GM12892 (cell line): ENCODE measurements around the gene DUOX2. TPM values are rescaled to one million over a fixed set of nuclear protein-coding genes. Genes with fewer than 3 reads are reported as not detected.

Source experiments
- DNase-seq: peaks from one replicate; pipeline ENCODE4 v3.0.0; 2011; ENCODE audit not compliant: insufficient read length
- FAIRE-seq: peaks from 2 replicates; lab custom pipeline; 2011; peaks lifted over from hg19 to GRCh38; lab: Jason Lieb, UNC
- POLR2A ChIP-seq: IDR thresholded peaks from 2 replicates; pipeline ENCODE4 v1.6.1; 2011; ENCODE audit warnings: low read depth, low read length, control low read depth
- POLR2AphosphoS5 ChIP-seq: IDR thresholded peaks from 2 replicates; pipeline ENCODE4 v1.6.1; 2011; ENCODE audit warnings: low read depth, low read length, control low read depth
- TAF1 ChIP-seq: IDR thresholded peaks from 2 replicates; pipeline ENCODE4 v1.6.1; 2011; ENCODE audit warnings: low read depth, mild to moderate bottlenecking, control low read depth, low read length, borderline replicate concordance
- polyA plus RNA-seq: library from polyadenylated mRNA; unstranded; fragments of >200 nt; gene quantifications from one replicate; pipeline ENCODE4 v1.2.1, GENCODE V29; 2012; ENCODE audit warnings: missing spikeins, inconsistent platforms; ENCODE audit not compliant: missing spikeins

Gene DUOX2
- polyA plus RNA-seq: 0.04 TPM

DNA sequence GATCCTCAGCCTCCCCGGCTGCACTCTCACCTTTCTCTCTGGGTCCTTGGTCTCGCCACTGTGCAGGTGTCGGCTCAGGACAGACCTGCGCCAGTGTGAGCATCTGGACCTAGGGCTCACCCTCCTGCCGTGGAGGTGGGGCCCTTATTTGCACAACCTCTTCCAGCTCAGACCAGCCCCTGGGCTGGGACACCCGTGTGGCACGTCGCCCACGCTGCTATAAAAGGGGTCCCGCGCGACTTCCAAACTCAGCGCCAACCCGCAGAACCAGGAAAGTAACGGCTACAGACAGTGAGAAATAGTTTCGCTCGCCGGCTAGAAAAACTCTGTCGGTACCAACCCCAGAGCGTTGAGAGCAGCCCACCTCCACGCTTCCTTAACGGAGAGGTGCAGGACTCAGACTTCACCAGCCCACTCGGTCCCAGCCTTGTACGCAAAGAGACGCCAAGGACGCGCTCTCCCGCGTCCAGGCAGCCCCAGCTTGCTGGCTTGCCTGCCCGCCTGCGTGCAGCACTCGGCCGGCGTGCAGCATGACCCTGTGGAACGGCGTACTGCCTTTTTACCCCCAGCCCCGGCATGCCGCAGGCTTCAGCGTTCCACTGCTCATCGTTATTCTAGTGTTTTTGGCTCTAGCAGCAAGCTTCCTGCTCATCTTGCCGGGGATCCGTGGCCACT is at the start of gene DUOX2, which contains the start of gene DUOXA2:
DUOX2 (minus strand) TSS at position 97 of the 675 bp plus-strand sequence. CDS start 761 bp downstream, outside the sequence.
DUOXA2 (plus strand) TSS at position 251 of the 675 bp plus-strand sequence; CDS start at position 531, 280 bp downstream.
- TF ChIP-seq POLR2AphosphoS5 (no peak), POLR2A (no peak), TAF1 (no peak)
- FAIRE-seq: no peak
- no peak for DNase-seq

DNA sequence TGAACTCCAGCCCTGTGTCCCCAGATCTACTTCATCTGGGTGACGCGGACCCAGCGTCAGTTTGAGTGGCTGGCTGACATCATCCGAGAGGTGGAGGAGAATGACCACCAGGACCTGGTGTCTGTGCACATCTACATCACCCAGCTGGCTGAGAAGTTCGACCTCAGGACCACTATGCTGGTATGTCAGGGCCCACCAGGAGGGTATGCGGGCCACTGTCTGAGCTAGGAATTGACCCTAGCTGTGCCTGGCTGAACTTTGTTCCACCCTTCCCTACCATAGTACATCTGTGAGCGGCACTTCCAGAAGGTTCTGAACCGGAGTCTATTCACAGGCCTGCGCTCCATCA is 49.5 kb upstream of the DUOX2 start:
- TF ChIP-seq TAF1 (no peak), POLR2AphosphoS5 (no peak), POLR2A (no peak)
- no peak for FAIRE-seq

DNA sequence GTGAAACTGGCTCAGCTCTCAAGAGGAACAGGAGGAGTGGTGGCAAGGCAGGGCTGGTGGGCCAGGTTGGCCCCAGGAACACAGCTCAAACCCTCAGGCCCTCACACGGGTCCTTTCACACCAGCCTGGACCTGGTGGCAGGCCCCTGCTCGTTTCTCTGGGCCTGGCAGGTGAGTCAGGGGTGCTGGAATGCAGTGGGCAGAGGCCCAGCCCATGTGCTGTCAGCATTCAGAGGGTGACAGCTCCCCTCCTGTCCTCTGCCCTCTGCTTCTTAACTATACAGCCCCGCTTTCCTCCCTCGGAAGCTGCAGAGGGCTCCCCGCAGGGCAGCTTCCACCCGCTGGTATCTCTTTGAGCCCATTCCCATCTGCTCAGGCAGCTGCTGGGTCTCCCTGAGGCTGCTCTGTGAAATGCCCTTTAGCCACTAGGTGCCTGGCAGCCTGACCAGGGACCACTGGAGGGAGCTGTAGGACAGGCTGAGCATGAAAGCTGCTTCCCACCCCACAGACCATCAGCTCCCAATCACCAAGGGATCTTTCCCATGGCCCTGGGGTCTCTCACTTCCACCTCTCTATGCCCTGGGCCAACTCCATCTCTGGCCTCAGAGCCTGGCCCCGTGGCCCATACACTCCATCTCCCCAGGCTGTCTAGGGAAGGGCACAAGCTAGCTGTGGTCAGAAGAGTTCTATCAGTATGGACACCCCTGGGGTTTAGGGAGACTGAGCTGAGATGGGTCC is 49.0 kb upstream of the DUOX2 start:
- DNase-seq (peak; percentile 88), FAIRE-seq (peak; percentile 91)
- TF ChIP-seq POLR2AphosphoS5 (no peak), TAF1 (no peak), POLR2A (no peak)

More for the DNA sequence above, 49.5 kb upstream of the DUOX2 start:
- DNase-seq: no peak

DNA sequence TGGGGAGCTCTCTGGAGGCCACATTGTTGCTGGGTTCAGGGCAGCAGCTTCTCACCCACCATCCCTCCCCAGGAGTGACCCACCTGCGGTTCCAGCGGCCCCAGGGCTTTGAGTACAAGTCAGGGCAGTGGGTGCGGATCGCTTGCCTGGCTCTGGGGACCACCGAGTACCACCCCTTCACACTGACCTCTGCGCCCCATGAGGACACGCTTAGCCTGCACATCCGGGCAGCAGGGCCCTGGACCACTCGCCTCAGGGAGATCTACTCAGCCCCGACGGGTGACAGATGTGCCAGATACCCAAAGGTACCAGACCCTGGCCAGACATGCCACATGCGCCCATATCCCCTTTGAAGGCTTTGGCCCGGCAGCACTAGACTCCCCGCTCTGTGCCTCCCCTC is 47.7 kb upstream of the DUOX2 start:
- no peak for DNase-seq
- TF ChIP-seq TAF1: no peak
- no peak for TF ChIP-seq POLR2A
- no peak for TF ChIP-seq POLR2AphosphoS5
- no peak for FAIRE-seq

DNA sequence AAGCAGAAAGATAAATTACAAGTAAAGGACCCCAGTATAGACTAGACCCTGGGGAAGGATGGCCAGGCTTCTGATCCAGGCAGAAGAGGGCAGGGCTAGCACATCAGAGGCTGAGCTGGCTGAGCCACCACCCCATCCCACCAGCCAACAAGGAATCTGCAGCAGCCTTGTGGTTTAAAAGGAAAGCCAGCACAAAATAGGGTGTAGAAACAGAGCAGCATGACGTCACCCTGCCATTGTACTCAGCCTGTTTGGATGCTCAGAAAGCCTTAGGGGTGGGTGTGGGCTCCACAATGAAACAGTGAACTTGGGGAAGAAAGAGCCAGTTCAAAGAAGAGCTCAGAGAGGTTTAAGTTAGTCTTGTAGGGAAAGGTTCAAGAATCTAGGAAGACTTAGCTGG is 44.0 kb upstream of the DUOX2 start:
- no peak for DNase-seq
- no peak for FAIRE-seq
- no peak for TF ChIP-seq POLR2AphosphoS5
- TF ChIP-seq POLR2A: no peak
- no peak for TF ChIP-seq TAF1

DNA sequence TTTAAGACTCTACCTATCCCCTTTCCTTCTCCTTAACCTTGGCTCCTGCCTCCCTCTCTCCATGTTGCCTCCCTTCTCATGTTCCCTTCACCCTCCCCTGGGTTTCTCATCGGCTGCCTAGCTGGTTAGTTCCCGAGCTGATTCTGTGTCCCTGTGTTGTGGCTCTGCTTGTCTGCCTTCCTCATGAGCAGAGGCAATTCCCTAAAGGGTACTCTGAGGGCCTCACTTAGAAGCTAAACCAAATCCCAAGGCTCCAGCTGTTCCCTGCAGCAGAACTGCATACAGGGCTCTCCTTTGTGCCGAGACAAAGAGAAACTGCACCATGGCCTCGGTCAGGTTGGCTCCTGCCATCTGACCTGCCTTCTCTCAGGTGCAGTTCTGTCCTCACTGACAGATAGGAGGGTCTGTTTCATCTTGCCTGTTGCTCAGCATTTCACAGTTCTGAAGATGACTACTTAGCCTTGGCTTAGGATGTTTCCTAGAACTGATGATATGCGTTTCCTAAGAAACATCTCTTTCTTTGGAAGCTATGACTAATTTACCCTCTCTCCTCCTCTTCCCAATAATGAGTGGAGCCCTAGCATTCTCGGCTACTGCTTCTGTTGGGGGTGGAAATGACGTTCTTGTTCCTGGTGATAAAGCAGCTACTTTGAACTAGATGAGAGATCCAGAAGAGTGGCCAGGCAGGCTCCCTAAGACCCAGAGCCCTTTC is 42.9 kb upstream of the DUOX2 start:
- FAIRE-seq (no peak), DNase-seq (no peak)
- no peak for TF ChIP-seq POLR2A
- no peak for TF ChIP-seq TAF1
- TF ChIP-seq POLR2AphosphoS5: no peak

DNA sequence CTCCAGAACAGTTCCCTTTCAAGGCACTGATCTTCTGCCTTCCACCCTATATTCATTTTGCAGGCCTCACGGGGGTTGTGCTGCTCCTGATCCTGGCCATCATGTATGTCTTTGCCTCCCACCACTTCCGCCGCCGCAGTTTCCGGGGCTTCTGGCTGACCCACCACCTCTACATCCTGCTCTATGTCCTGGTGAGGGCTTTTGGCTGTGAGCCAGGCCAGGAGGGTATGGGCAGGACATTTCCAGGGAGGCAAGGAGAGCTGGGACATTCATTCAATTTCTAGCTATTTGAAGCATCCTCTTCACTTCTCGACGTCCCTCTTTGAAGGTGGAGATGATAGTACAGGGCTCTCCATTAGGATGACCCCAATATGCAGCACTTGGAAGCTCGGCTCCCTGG is 41.8 kb upstream of the DUOX2 start:
- no peak for FAIRE-seq
- DNase-seq: no peak

DNA sequence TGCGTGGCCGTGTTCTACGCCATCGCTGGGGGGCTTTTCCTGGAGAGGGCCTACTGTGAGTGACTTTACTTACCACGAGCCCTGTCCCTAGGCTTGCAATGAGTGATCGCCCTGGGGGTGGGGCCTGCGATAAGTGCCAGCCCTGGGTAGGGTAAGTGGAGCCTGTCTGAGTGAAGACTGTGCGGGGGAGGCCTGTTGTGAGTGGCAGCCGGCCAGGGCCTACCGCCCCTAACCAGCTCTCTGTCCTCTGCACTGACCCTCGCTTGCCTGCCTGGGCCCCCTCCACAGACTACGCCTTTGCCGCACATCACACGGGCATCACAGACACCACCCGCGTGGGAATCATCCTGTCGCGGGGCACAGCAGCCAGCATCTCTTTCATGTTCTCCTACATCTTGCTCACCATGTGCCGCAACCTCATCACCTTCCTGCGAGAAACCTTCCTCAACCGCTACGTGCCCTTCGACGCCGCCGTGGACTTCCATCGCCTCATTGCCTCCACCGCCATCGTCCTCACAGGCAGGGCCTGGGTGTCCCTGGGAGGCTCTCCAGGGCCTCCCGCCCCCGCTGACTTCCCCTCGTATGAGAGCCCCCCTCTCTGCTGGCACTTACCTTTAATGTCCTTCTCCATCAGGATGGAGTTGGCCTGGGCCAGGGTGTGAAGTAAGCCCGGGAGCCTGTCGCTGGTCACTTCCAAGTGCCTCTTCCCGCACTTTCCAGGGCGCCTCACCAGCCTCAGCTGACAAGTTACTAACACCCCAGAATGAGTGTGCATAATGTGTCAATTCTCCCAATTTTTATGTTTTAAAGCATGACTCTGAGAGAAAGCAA is 38.2 kb upstream of the DUOX2 start:
- no peak for DNase-seq
- TF ChIP-seq POLR2AphosphoS5 (no peak), TAF1 (no peak), POLR2A (no peak)
- no peak for FAIRE-seq

More for the DNA sequence above, 41.8 kb upstream of the DUOX2 start:
- TF ChIP-seq TAF1 (no peak), POLR2AphosphoS5 (no peak), POLR2A (no peak)

DNA sequence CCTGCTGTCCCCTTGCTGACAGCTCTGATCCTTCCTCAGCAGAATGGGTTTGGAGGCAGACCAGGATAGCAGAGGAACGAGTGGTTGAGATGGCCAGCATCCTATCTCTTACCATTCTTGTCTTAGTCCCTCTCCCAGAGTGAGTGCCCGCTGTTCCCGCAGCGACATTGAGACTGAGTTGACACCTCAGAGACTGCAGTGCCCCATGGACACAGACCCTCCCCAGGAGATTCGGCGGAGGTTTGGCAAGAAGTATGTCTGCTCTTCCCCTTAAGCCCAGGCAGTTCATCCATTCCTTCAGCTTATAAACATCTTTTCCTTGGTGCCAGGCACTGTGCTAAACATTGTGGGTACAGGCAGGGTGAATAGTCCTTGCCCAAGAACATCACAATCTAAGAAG is 37.0 kb upstream of the DUOX2 start:
- DNase-seq: no peak
- no peak for FAIRE-seq
- TF ChIP-seq TAF1: no peak
- TF ChIP-seq POLR2AphosphoS5: no peak

DNA sequence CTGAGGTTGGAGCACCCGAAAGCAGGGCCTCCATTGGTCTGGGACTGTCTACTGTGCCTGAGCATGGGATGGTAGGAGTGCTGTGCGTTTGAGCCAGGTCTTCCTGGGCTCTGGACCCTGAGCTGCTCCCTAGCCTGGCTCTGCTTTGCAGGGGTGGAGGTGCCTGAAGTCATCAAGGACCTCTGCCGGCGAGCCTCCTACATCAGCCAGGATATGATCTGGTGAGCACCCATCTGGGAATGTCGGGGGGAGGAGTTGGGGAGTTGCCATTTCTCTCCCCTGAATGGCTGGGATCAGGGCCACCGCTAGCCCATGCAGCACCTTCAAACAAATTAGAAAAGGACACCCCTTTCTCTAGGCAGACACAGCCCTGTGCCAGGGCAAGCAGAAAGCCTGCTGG is 36.5 kb upstream of the DUOX2 start:
- no peak for DNase-seq

DNA sequence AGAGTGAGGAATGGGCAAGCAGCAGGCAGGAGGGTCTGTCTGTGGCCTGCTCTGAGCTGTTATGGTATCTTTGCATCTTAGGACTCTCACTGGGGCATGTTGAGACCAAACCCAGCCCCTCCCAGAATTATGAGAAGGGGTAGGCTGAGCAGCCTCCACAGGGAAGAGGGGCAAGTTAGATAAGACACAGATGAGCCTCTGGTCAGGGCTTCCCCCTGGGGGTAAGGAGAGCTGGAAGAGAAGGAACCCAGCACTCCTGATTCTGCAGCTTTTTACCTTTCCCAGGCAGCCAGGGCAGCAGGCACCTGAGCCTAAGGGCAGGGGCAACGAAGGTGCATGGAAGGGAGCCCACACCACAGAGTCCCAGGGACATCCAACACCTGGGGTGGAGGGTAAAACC is 35.1 kb upstream of the DUOX2 start:
- TF ChIP-seq TAF1 (no peak), POLR2A (no peak), POLR2AphosphoS5 (no peak)
- DNase-seq: no peak
- no peak for FAIRE-seq

More for the DNA sequence above, 36.5 kb upstream of the DUOX2 start:
- no peak for FAIRE-seq
- TF ChIP-seq POLR2AphosphoS5 (no peak), POLR2A (no peak), TAF1 (no peak)
